GM18498 (cell line): ENCODE results near the gene CIDEB.

Experiments
- ATAC-seq: cut with Tn5 transposase; IDR thresholded peaks from one replicate; pipeline ENCODE4 v1.9.1; 2021; ENCODE audit warnings: mild to moderate bottlenecking, moderate library complexity; ENCODE audit not compliant: unreplicated experiment

Gene CIDEB

GRCh38 chr14:24256960-24257359 lies 50.8 kb downstream of the CIDEB start:
- no peak for ATAC-seq

- no peak for ATAC-seq
Observed at GRCh38 chr14:24255931-24256711, 51.7 kb downstream of the CIDEB start.

DNA sequence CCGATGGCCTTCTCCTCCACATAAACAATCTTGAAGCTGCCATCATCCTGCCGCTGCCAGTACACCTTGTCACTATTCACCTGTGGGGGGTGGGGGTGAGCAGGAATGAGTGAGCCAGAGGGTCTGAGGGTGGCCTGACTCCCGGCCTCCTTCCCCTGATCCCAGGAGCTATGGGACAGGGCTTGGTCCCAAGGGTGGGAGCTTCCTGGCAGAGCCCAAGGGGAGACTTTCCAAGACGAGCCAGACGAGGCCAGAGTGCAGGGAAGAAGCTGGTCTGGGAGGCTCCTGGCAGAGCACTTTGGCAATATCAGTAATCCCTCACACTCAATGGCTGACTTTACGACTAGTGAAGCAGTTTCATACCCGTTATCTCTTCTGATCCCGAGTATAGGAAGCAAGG lies 52.3 kb downstream of the CIDEB start:
- no peak for ATAC-seq
